Measurements from ENCODE around the gene TAF13. TPM values are rescaled to one million over a fixed set of nuclear protein-coding genes. Genes with fewer than 3 reads are reported as not detected.

Gene TAF13
- total and polyA plus RNA-seq, 9 of the 15 experiments (the other 6 are each of a cell fraction or from before 2014, with no cell fraction given): 14.9 to 77.2 (median 38.7) TPM

DNA sequence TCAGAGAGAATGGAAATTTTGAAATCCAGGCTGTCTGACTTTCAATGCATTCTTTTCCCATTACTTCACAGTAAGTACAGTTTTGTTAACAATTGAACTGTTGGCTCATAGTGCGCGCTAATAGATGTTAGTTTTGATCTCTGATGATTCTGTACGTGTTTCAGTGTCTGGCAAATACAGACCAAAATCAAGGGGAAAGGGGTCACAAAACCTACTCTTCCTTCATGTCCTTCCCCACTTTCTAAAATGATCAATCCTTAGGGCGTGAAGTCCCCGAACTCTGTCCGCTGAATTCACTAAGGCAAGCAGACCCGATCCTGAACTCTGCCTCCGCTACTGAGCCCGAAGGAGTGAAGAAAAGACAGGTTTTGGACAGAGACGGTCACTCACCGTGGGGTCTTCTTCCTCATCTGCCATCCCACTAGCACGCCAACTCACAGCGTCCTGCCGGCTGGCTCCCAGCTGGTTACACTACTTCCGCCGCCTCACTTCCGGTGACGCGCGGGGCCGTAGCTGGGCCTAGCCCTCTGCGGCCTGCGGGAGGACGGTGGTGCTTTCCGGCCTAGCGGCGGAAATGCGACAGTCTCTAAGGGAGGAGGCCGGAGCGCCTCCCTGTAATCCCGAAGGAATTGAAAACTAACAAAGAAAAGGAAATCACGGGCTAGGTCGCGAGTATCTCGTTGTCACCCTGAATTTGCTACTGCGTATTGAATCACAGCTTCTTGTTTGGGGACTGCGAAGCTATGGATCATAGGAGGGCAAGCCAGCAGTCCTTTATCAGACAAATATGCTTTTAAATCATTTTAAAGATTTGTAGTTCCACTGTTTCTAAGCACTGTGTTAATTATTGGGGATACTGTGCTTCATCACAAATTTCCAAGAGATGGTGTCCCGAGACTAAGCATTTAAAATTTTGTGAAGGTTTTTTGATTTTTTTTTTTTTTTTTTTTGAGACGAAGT is at the start of gene TAF13 (continued):
- no peak for TF ChIP-seq TGIF2 (CRISPR knock-in tag; IDR thresholded peaks at IDR 0.05)
- TF ChIP-seq SRSF1 (IDR thresholded peaks at IDR 0.05; ENCODE audit: low read depth, low read length): no peak
- no peak for TF ChIP-seq STAG1 (CRISPR knock-in tag; IDR thresholded peaks at IDR 0.05; ENCODE audit: borderline replicate concordance)
- no peak for TF ChIP-seq MCM3 (IDR thresholded peaks at IDR 0.05)
- TF ChIP-seq SETDB1 (IDR thresholded peaks at IDR 0.05; ENCODE audit: low read length): no peak
- peak; percentile 83; the same call in 1 of the 2 replicates for TF ChIP-seq ZNF609 (CRISPR knock-in tag; IDR thresholded peaks at IDR 0.05; ENCODE audit: borderline replicate concordance)
- TF ChIP-seq CXXC5 (CRISPR knock-in tag; IDR thresholded peaks at IDR 0.05): peak; percentile 90
- peak; percentile 32; the same call in 1 of the 2 replicates for TF ChIP-seq EHMT2 (IDR thresholded peaks at IDR 0.05)
- TF ChIP-seq RBM34 (IDR thresholded peaks at IDR 0.05; ENCODE audit: borderline replicate concordance, insufficient read depth, low read length): no peak
- TF ChIP-seq HDAC2 (IDR thresholded peaks at IDR 0.05): peak; percentile 96
- peak; percentile 89 for TF ChIP-seq ATF7 (IDR thresholded peaks at IDR 0.05)
- TF ChIP-seq ZNF699 (CRISPR knock-in tag; IDR thresholded peaks at IDR 0.05; ENCODE audit: insufficient replicate concordance): no peak
- TF ChIP-seq PRPF4 (IDR thresholded peaks at IDR 0.05; ENCODE audit: insufficient read depth, low read depth, low read length, poor library complexity, severe bottlenecking): no peak
- TF ChIP-seq OTX1 (CRISPR knock-in tag; IDR thresholded peaks at IDR 0.05): peak; percentile 48; the same call in 1 of the 2 replicates
- TF ChIP-seq SREBF1 (IDR thresholded peaks at IDR 0.05; ENCODE audit: borderline replicate concordance, low read depth, low read length): no peak
- TF ChIP-seq, protein P1, sequence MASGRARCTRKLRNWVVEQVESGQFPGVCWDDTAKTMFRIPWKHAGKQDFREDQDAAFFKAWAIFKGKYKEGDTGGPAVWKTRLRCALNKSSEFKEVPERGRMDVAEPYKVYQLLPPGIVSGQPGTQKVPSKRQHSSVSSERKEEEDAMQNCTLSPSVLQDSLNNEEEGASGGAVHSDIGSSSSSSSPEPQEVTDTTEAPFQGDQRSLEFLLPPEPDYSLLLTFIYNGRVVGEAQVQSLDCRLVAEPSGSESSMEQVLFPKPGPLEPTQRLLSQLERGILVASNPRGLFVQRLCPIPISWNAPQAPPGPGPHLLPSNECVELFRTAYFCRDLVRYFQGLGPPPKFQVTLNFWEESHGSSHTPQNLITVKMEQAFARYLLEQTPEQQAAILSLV (tag; IDR thresholded peaks at IDR 0.05): no peak
- no peak for TF ChIP-seq KLF10 (CRISPR knock-in tag; IDR thresholded peaks at IDR 0.05)
